OCI-LY1 (cell line): Measurements from ENCODE around the gene ATP1A3.

Experiments used
- CTCF ChIP-seq: fragments of 200-600 bp; sonication (generic), shearing (Covaris generic); IDR thresholded peaks from 2 replicates; pipeline ENCODE4 v1.5.1; 2017; ENCODE audit warnings: mild to moderate bottlenecking, antibody characterized with exemption, low read length, moderate library complexity, mixed read lengths
- EZH2 ChIP-seq: fragments of 200-600 bp; sonication (generic), shearing (Covaris generic); IDR thresholded peaks from 2 replicates; pipeline ENCODE4 v1.8.0; 2017; ENCODE audit warnings: borderline replicate concordance, mixed run types, mild to moderate bottlenecking, antibody characterized with exemption, low read length, moderate library complexity, mixed read lengths

DNA sequence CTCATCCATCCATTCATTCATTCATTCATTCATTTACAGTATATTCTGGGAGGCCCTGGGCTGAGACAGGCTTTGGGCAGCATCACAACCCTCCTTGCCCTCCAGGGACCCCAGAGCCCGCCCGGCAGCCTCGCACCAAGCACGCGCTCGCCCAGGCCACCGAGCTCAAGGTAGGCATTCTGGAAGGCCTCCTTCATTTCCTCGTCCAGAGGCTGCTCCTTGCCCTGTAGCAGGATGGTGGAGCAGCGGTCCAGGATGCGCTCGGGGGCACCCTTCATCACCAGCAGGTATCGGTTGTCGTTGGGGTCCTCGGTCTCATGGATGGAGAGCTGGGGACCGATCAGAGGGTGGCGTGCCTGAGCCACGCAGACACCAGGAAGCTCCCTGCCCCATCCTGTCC, 15.6 kb downstream of the ATP1A3 start:
- TF ChIP-seq CTCF: no peak
- TF ChIP-seq EZH2: no peak
